ENCODE data around the gene KLHL8. TPM values are rescaled to one million over a fixed set of nuclear protein-coding genes. Genes with fewer than 3 reads are reported as not detected.
A peak's percentile ranks its signal among the peaks of the same experiment; 100 is the strongest.

Gene KLHL8
- 6.7 and 7.5 TPM in 2 replicates for total RNA-seq (2014; rRNA removed)
- polyA plus RNA-seq (2012), result 2.9 TPM

- DNase-seq (ENCODE audit: low read depth), result peak; percentile 88
These were observed at the start of gene KLHL8 for GRCh38 chr4:87220094-87220822. Gene KLHL8, minus strand, starts transcription at chr4:87220618. Its CDS starts 25,079 bp downstream, at chr4:87195539.

- DNase-seq (ENCODE audit: low read depth), result peak; percentile 52
These were observed 49.7 kb upstream of the KLHL8 start for GRCh38 chr4:87270144-87270543.

GRCh38 chr4:87268411-87268810 lies 48.0 kb upstream of the KLHL8 start:
- no peak for DNase-seq (ENCODE audit: low read depth)

GRCh38 chr4:87266986-87267385 lies 46.6 kb upstream of the KLHL8 start:
- DNase-seq (ENCODE audit: low read depth), result no peak

GRCh38 chr4:87262886-87263285 lies 42.5 kb upstream of the KLHL8 start:
- no peak for DNase-seq (ENCODE audit: low read depth)

GRCh38 chr4:87260477-87260876 lies 40.1 kb upstream of the KLHL8 start:
- no peak for DNase-seq (ENCODE audit: low read depth)

- no peak for DNase-seq (ENCODE audit: low read depth)
These were observed 38.3 kb upstream of the KLHL8 start for GRCh38 chr4:87258677-87259076.

- DNase-seq (ENCODE audit: low read depth), result no peak
These were observed 37.1 kb upstream of the KLHL8 start for GRCh38 chr4:87257523-87257922.

GRCh38 chr4:87255755-87256154 lies 35.3 kb upstream of the KLHL8 start:
- no peak for DNase-seq (ENCODE audit: low read depth)

- no peak for DNase-seq (ENCODE audit: low read depth)
These were observed 30.7 kb upstream of the KLHL8 start for GRCh38 chr4:87251106-87251505.

GRCh38 chr4:87250294-87250693 lies 29.9 kb upstream of the KLHL8 start:
- no peak for DNase-seq (ENCODE audit: low read depth)

- DNase-seq (ENCODE audit: low read depth), result no peak
These were observed 29.1 kb upstream of the KLHL8 start for GRCh38 chr4:87249332-87250019.

- no peak for DNase-seq (ENCODE audit: low read depth)
These were observed 23.1 kb upstream of the KLHL8 start for GRCh38 chr4:87243426-87244053.

GRCh38 chr4:87241336-87241735 lies 20.9 kb upstream of the KLHL8 start:
- no peak for DNase-seq (ENCODE audit: low read depth)

GRCh38 chr4:87240341-87240740 lies 19.9 kb upstream of the KLHL8 start:
- DNase-seq (ENCODE audit: low read depth), result peak; percentile 27

GRCh38 chr4:87239821-87240220 lies 19.4 kb upstream of the KLHL8 start:
- no peak for DNase-seq (ENCODE audit: low read depth)

- no peak for DNase-seq (ENCODE audit: low read depth)
These were observed 18.8 kb upstream of the KLHL8 start for GRCh38 chr4:87239194-87239593.

- no peak for DNase-seq (ENCODE audit: low read depth)
These were observed 16.4 kb upstream of the KLHL8 start for GRCh38 chr4:87236861-87237260.

- DNase-seq (ENCODE audit: low read depth), result peak; percentile 30
These were observed 14.7 kb upstream of the KLHL8 start for GRCh38 chr4:87235020-87235671.

GRCh38 chr4:87232216-87232615 lies 11.8 kb upstream of the KLHL8 start:
- DNase-seq (ENCODE audit: low read depth), result no peak

GRCh38 chr4:87230806-87231205 lies 10.4 kb upstream of the KLHL8 start:
- DNase-seq (ENCODE audit: low read depth), result no peak

- no peak for DNase-seq (ENCODE audit: low read depth)
These were observed 9.6 kb upstream of the KLHL8 start for GRCh38 chr4:87229979-87230378.
